HG03066 (cell line): ENCODE measurements around the gene TRABD2B.

Experiments
- ATAC-seq: cut with Tn5 transposase; IDR thresholded peaks from one replicate; pipeline ENCODE4 v1.9.1; 2021; ENCODE audit warnings: low read depth; ENCODE audit not compliant: unreplicated experiment

TRABD2B gene

GRCh38 chr1:47837866-47838561, 159.2 kb downstream of the TRABD2B start:
- ATAC-seq: no peak

- ATAC-seq: no peak
Observed at GRCh38 chr1:47837056-47837830, 159.9 kb downstream of the TRABD2B start.

- ATAC-seq: no peak
Observed at GRCh38 chr1:47835409-47835808, 161.8 kb downstream of the TRABD2B start.

GRCh38 chr1:47834326-47834725, 162.9 kb downstream of the TRABD2B start:
- no peak for ATAC-seq

- no peak for ATAC-seq
Observed at GRCh38 chr1:47830641-47831333, 166.4 kb downstream of the TRABD2B start.

- ATAC-seq: no peak
Observed at GRCh38 chr1:47830021-47830420, 167.2 kb downstream of the TRABD2B start.

- no peak for ATAC-seq
Observed at GRCh38 chr1:47828978-47829377, 168.2 kb downstream of the TRABD2B start.

- no peak for ATAC-seq
Observed at GRCh38 chr1:47827109-47827508, 170.1 kb downstream of the TRABD2B start.

GRCh38 chr1:47824716-47825115, 172.5 kb downstream of the TRABD2B start:
- no peak for ATAC-seq

GRCh38 chr1:47824297-47824696, 172.9 kb downstream of the TRABD2B start:
- no peak for ATAC-seq

GRCh38 chr1:47823040-47823808, 174.0 kb downstream of the TRABD2B start:
- ATAC-seq: no peak

- ATAC-seq: no peak
Observed at GRCh38 chr1:47821760-47822159, 175.4 kb downstream of the TRABD2B start.

- ATAC-seq: no peak
Observed at GRCh38 chr1:47819574-47819888, 177.7 kb downstream of the TRABD2B start.

GRCh38 chr1:47818682-47819573, 178.3 kb downstream of the TRABD2B start:
- ATAC-seq: no peak

GRCh38 chr1:47817861-47818260, 179.3 kb downstream of the TRABD2B start:
- ATAC-seq: no peak

- ATAC-seq: no peak
Observed at GRCh38 chr1:47816325-47817071, 180.7 kb downstream of the TRABD2B start.

- ATAC-seq: no peak
Observed at GRCh38 chr1:47814612-47815395, 182.4 kb downstream of the TRABD2B start.

GRCh38 chr1:47813970-47814369, 183.2 kb downstream of the TRABD2B start:
- no peak for ATAC-seq
